DND-41 (cell line): Measurements from ENCODE around the gene TREM1.

ENCODE experiments used
- EZH2 ChIP-seq: IDR thresholded peaks from 3 replicates; pipeline ENCODE4 v1.6.1; 2012; ENCODE audit warnings: borderline replicate concordance, low read depth, mild to moderate bottlenecking, moderate library complexity, low read length, inconsistent platforms; ENCODE audit not compliant: severe bottlenecking
- TF ChIP-seq, protein P1 (sequence below): IDR thresholded peaks from 2 replicates; pipeline ENCODE4 v1.5.1; 2012; ENCODE audit warnings: borderline replicate concordance, low read length, moderate library complexity, mild to moderate bottlenecking; ENCODE audit not compliant: poor library complexity, severe bottlenecking; ENCODE audit errors: extremely low read depth

DNA sequence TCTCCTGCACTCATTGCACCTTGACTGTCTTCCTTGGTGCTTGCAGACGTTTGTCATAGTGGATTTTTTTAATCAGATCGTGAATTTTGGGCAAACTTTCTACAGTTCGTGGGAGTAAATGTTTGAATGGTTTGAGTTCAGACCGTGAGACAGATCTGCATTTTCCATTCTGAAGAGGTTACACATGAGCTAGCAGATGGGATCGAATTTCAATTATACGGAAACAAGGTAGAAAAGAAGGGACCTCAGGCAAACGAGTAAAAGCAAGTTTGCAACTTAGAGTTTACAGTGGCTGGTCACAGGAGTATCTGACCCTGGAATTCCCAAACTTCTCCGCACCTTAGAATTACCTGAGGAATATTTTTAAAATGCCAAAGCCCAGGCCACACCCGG lies 31.8 kb upstream of the TREM1 start:
- TF ChIP-seq, protein P1, sequence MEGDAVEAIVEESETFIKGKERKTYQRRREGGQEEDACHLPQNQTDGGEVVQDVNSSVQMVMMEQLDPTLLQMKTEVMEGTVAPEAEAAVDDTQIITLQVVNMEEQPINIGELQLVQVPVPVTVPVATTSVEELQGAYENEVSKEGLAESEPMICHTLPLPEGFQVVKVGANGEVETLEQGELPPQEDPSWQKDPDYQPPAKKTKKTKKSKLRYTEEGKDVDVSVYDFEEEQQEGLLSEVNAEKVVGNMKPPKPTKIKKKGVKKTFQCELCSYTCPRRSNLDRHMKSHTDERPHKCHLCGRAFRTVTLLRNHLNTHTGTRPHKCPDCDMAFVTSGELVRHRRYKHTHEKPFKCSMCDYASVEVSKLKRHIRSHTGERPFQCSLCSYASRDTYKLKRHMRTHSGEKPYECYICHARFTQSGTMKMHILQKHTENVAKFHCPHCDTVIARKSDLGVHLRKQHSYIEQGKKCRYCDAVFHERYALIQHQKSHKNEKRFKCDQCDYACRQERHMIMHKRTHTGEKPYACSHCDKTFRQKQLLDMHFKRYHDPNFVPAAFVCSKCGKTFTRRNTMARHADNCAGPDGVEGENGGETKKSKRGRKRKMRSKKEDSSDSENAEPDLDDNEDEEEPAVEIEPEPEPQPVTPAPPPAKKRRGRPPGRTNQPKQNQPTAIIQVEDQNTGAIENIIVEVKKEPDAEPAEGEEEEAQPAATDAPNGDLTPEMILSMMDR: no peak
- no peak for TF ChIP-seq EZH2
